ENCODE measurements around the gene TRIL.

TRIL gene

GRCh38 chr7:28958235-28958979, at the start of gene TRIL:
Gene TRIL, minus strand, starts transcription at chr7:28958330. Its CDS starts 284 bp downstream, at chr7:28958046.
- no peak for DNase-seq (ENCODE audit: extremely low read depth in 1 of 2, low read depth in 1 of 2)

GRCh38 chr7:29007127-29007526, 49.0 kb upstream of the TRIL start:
- DNase-seq (ENCODE audit: extremely low read depth in 1 of 2, low read depth in 1 of 2): no peak

GRCh38 chr7:29005829-29006228, 47.7 kb upstream of the TRIL start:
- DNase-seq (ENCODE audit: extremely low read depth in 1 of 2, low read depth in 1 of 2): no peak

GRCh38 chr7:29005406-29005805, 47.3 kb upstream of the TRIL start:
- no peak for DNase-seq (ENCODE audit: extremely low read depth in 1 of 2, low read depth in 1 of 2)

GRCh38 chr7:29003703-29004102, 45.6 kb upstream of the TRIL start:
- DNase-seq (ENCODE audit: extremely low read depth in 1 of 2, low read depth in 1 of 2): no peak

GRCh38 chr7:29000717-29001076, 42.6 kb upstream of the TRIL start:
- DNase-seq (ENCODE audit: extremely low read depth in 1 of 2, low read depth in 1 of 2): no peak

- DNase-seq (ENCODE audit: extremely low read depth in 1 of 2, low read depth in 1 of 2): no peak
These were observed 42.0 kb upstream of the TRIL start for GRCh38 chr7:28999895-29000716.

- DNase-seq (ENCODE audit: extremely low read depth in 1 of 2, low read depth in 1 of 2): no peak
These were observed 41.3 kb upstream of the TRIL start for GRCh38 chr7:28999427-28999826.

- DNase-seq (ENCODE audit: extremely low read depth in 1 of 2, low read depth in 1 of 2): no peak
These were observed 40.0 kb upstream of the TRIL start for GRCh38 chr7:28998105-28998504.

- no peak for DNase-seq (ENCODE audit: extremely low read depth in 1 of 2, low read depth in 1 of 2)
These were observed 38.7 kb upstream of the TRIL start for GRCh38 chr7:28996836-28997235.

GRCh38 chr7:28993371-28993770, 35.2 kb upstream of the TRIL start:
- DNase-seq (ENCODE audit: extremely low read depth in 1 of 2, low read depth in 1 of 2): no peak

GRCh38 chr7:28992798-28993197, 34.7 kb upstream of the TRIL start:
- DNase-seq (ENCODE audit: extremely low read depth in 1 of 2, low read depth in 1 of 2): no peak

GRCh38 chr7:28990200-28990960, 32.2 kb upstream of the TRIL start:
- DNase-seq (ENCODE audit: extremely low read depth in 1 of 2, low read depth in 1 of 2): no peak

GRCh38 chr7:28989211-28989980, 31.3 kb upstream of the TRIL start:
- DNase-seq (ENCODE audit: extremely low read depth in 1 of 2, low read depth in 1 of 2): no peak

GRCh38 chr7:28988810-28989209, 30.7 kb upstream of the TRIL start:
- DNase-seq (ENCODE audit: extremely low read depth in 1 of 2, low read depth in 1 of 2): no peak

- no peak for DNase-seq (ENCODE audit: extremely low read depth in 1 of 2, low read depth in 1 of 2)
These were observed 30.0 kb upstream of the TRIL start for GRCh38 chr7:28988091-28988490.

GRCh38 chr7:28986765-28987110, 28.6 kb upstream of the TRIL start:
- no peak for DNase-seq (ENCODE audit: extremely low read depth in 1 of 2, low read depth in 1 of 2)

- no peak for DNase-seq (ENCODE audit: extremely low read depth in 1 of 2, low read depth in 1 of 2)
These were observed 28.1 kb upstream of the TRIL start for GRCh38 chr7:28986028-28986764.

GRCh38 chr7:28984631-28985030, 26.5 kb upstream of the TRIL start:
- no peak for DNase-seq (ENCODE audit: extremely low read depth in 1 of 2, low read depth in 1 of 2)

- DNase-seq (ENCODE audit: extremely low read depth in 1 of 2, low read depth in 1 of 2): no peak
These were observed 26.1 kb upstream of the TRIL start for GRCh38 chr7:28984217-28984616.
